Measurements from ENCODE around the gene RB1.

- TF ChIP-seq GATA2 (IDR thresholded peaks at IDR 0.05; ENCODE audit: low read depth, low read length): no peak
- no peak for TF ChIP-seq GATA3 (IDR thresholded peaks at IDR 0.05; ENCODE audit: low read depth, low read length)
Observed at GRCh38 chr13:48515732-48516131, 212.2 kb downstream of the RB1 start.
